Tibial nerve (tissue), 3 donors: Measurements from ENCODE around the gene RNF14.

Source experiments
- CTCF ChIP-seq, 5 experiments: fragments of 200-600 bp in 3 of 5; fragments of 450-650 bp in 2 of 5; sonication (generic) in 3 of 5; IDR thresholded peaks; one replicate each; pipeline ENCODE4 v1.5.1; 2016 to 2019; ENCODE audit warnings: antibody characterized with exemption in 5 of 5, mild to moderate bottlenecking in 3 of 5, moderate library complexity in 2 of 5
- POLR2A ChIP-seq, 2 donors: fragments of 450-650 bp; IDR thresholded peaks; one replicate each; pipeline ENCODE4 v1.6.1; 2017; ENCODE audit warnings: antibody characterized with exemption in 2 of 2, mild to moderate bottlenecking in 2 of 2, moderate library complexity in 2 of 2

GRCh38 chr5:141950207-141951005 is 18.5 kb upstream of the RNF14 start:
- no peak for TF ChIP-seq CTCF (IDR thresholded peaks at IDR 0.05)
- no peak for TF ChIP-seq POLR2A (IDR thresholded peaks at IDR 0.05)
